PC-3 (cell line): ENCODE data around the gene RSRP1. TPM values are rescaled to one million over a fixed set of nuclear protein-coding genes. Genes with fewer than 3 reads are reported as not detected.

ENCODE experiments used
- ATAC-seq: fragments of 200-7000 bp; cut with Tn5 transposase; 2 replicates; pipeline ENCODE4 v1.9.1; 2020; ENCODE audit warnings: mild to moderate bottlenecking, moderate library complexity
- BruUV-seq: library from RNA; stranded (reverse); fragments of 400-500 nt; replicated peaks from 2 replicates; lab custom pipeline; 2021; lab: Mats Ljungman, UMichigan
- CTCF ChIA-PET: fragments of 300-600 bp; sonication (Branson Sonifier 250); formaldehyde crosslinking; loops from one replicate; lab custom pipeline; 2022; ENCODE audit warnings: antibody characterized with exemption; lab: Charles Lee
- POLR2A ChIA-PET: fragments of 300-600 bp; sonication (Branson Sonifier 250); formaldehyde crosslinking; loops from one replicate; lab custom pipeline; 2022; ENCODE audit warnings: antibody characterized with exemption; ENCODE audit not compliant: unreplicated experiment; lab: Charles Lee
- DNase-seq: peaks from one replicate; pipeline ENCODE4 v3.0.0-alpha.2; 2015
- H2AFZ ChIP-seq: fragments of 300-600 bp; sonication (generic); 2 replicates; pipeline ENCODE4 v1.6.0; 2016; ENCODE audit warnings: antibody characterized with exemption, low read length
- H3F3A ChIP-seq: fragments of 300-600 bp; sonication (generic); one replicate; pipeline ENCODE4 v1.6.0; 2017; ENCODE audit warnings: antibody characterized with exemption, low read length, control low read depth, mild to moderate bottlenecking; ENCODE audit not compliant: unreplicated experiment
- H3K27ac ChIP-seq: fragments of 300-600 bp; sonication (generic); 2 replicates; pipeline ENCODE4 v1.5.1; 2016; ENCODE audit warnings: mild to moderate bottlenecking, low read length
- H3K27me3 ChIP-seq: fragments of 300-600 bp; sonication (generic); 2 replicates; pipeline ENCODE4 v1.6.1; 2016; ENCODE audit warnings: low read length, mixed read lengths
- H3K36me3 ChIP-seq: fragments of 300-600 bp; sonication (generic); 2 replicates; pipeline ENCODE4 v1.6.1; 2016; ENCODE audit warnings: low read depth, mixed run types, low read length, mixed read lengths
- H3K4me1 ChIP-seq: fragments of 300-600 bp; sonication (generic); 2 replicates; pipeline ENCODE4 v1.5.1; 2016; ENCODE audit warnings: low read length; ENCODE audit not compliant: insufficient read depth
- H3K4me2 ChIP-seq: fragments of 300-600 bp; sonication (generic); 2 replicates; pipeline ENCODE4 v1.6.0; 2016; ENCODE audit warnings: low read length
- H3K4me3 ChIP-seq: fragments of 300-600 bp; sonication (generic); 2 replicates; pipeline ENCODE4 v1.5.1; 2016; ENCODE audit warnings: mild to moderate bottlenecking, low read length, mixed read lengths
- H3K79me2 ChIP-seq: fragments of 300-600 bp; sonication (generic); 2 replicates; pipeline ENCODE4 v1.6.1; 2017; ENCODE audit warnings: low read length, mixed read lengths
- H3K9ac ChIP-seq: fragments of 300-600 bp; sonication (generic); 2 replicates; pipeline ENCODE4 v1.6.0; 2016; ENCODE audit warnings: mild to moderate bottlenecking, low read length
- H3K9me2 ChIP-seq: fragments of 300-600 bp; sonication (generic); replicated peaks from 2 replicates; pipeline ENCODE4 v1.6.1; 2016; ENCODE audit warnings: mixed run types, low read length, mixed read lengths
- H3K9me3 ChIP-seq: fragments of 300-600 bp; sonication (generic); 2 replicates; pipeline ENCODE4 v1.6.1; 2016; ENCODE audit warnings: low read length, mixed read lengths
- H4K20me1 ChIP-seq: fragments of 300-600 bp; sonication (generic); 2 replicates; pipeline ENCODE4 v1.6.1; 2016; ENCODE audit warnings: low read length, mixed read lengths
- CTCF ChIP-seq: fragments of 300-600 bp; sonication (generic); conservative IDR thresholded peaks from 2 replicates; pipeline ENCODE4 v1.5.1; 2017; ENCODE audit warnings: antibody characterized with exemption, low read depth, mild to moderate bottlenecking, low read length
- EZH2 ChIP-seq: fragments of 300-600 bp; sonication (generic); IDR thresholded peaks from one replicate; pipeline ENCODE4 v1.6.1; 2017; ENCODE audit warnings: antibody characterized with exemption, mild to moderate bottlenecking, low read length; ENCODE audit not compliant: unreplicated experiment
- EZH2phosphoT487 ChIP-seq: fragments of 300-600 bp; sonication (generic); IDR thresholded peaks from 2 replicates; pipeline ENCODE4 v1.6.1; 2018; ENCODE audit warnings: mild to moderate bottlenecking, antibody characterized with exemption, low read length, borderline replicate concordance
- intact Hi-C: fragments of 100-400 bp; cut with micrococcal nuclease; formaldehyde crosslinking; loops from 2 replicates; pipeline ENCODE4 v1.9.0; 2023
- total RNA-seq: library from RNA; depleted of rRNA; stranded (reverse); fragments of >200 nt; gene quantifications from 2 replicates; pipeline ENCODE4 v1.2.3, GENCODE V29; 2014; rRNA removed

RSRP1 gene
- total RNA-seq, 1 experiment from 2014 or later, result 49.4 TPM

- no peaks in the 10 kb centered on the region for H3K36me3 ChIP-seq
- POLR2A ChIA-PET, result no interaction called here
- no TSS peak for BruUV-seq
- no peaks in the 10 kb centered on the region for H3K9me2 ChIP-seq
- no peak overlapping the region for H3K27ac ChIP-seq
- CTCF ChIA-PET, result no interaction called here
- no peak overlapping the region for H3K4me2 ChIP-seq
- H3K9ac ChIP-seq, result no peak overlapping the region
- peaks cover 5% of the 10 kb centered on the region; the same call in 1 of the 2 replicates for H3K27me3 ChIP-seq
- intact Hi-C loops, result no loop called here
- no peak for DNase-seq
- H3K79me2 ChIP-seq, result no peaks in the 10 kb centered on the region
- H3K4me1 ChIP-seq, result 0 out of 2 replicates have a peak, but pooled peaks cover 3% of the 10 kb centered on the region
- no peak overlapping the region for H3K4me3 ChIP-seq
- H3K9me3 ChIP-seq, result no peaks in the 10 kb centered on the region
- H3F3A ChIP-seq, result no peaks in the 10 kb centered on the region
- H2AFZ ChIP-seq, result no peak overlapping the region
- no peak for ATAC-seq
- no peak for TF ChIP-seq EZH2phosphoT487
- no peak for TF ChIP-seq EZH2
- TF ChIP-seq CTCF, result no peak
- no peaks in the 10 kb centered on the region for H4K20me1 ChIP-seq
Measured at GRCh38 chr1:25194054-25194453, 53.2 kb downstream of the RSRP1 start.

DNA sequence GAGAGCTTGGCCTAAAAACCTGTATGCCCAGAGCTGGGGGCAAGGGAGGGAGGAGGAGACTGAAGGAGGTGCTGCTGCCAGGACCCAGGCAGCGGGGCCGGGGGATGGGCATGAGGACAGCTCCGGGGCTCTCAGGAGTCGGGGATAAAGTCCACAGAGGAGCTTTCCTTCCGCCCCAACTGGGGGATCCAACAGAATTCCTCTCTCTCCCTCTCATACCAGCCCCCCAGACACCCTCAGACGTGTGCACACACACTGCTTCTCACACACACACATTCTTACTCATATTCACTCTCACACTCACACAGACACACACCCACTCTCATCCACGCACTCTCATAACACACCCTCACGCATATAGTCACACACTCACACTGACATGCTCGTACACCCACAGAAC is 54.0 kb downstream of the RSRP1 start:
- Histone ChIP-seq H3K36me3 (no peaks in the 10 kb centered on the region), H3K4me3 (no peak overlapping the region), H3K9me2 (no peaks in the 10 kb centered on the region), H3K27me3 (peaks cover 5% of the 10 kb centered on the region; the same call in 1 of the 2 replicates), H3F3A (no peaks in the 10 kb centered on the region), H3K79me2 (no peaks in the 10 kb centered on the region), H3K4me1 (0 out of 2 replicates have a peak, but pooled peaks cover 3% of the 10 kb centered on the region), H3K27ac (no peak overlapping the region), H3K4me2 (no peak overlapping the region), H2AFZ (no peak overlapping the region), H3K9ac (no peak overlapping the region), H3K9me3 (no peaks in the 10 kb centered on the region), H4K20me1 (no peaks in the 10 kb centered on the region)
- POLR2A ChIA-PET, result no interaction called here
- TF ChIP-seq EZH2phosphoT487, result no peak
- no peak for TF ChIP-seq CTCF
- TF ChIP-seq EZH2, result no peak
- BruUV-seq, result no TSS peak
- CTCF ChIA-PET, result no interaction called here
- DNase-seq (no peak), ATAC-seq (no peak)
- intact Hi-C loops, result no loop called here

Other genes starting within 250 kb of the RSRP1 start
- 29.8 and 31.0 TPM in 2 replicates for gene SYF2, start 15.0 kb downstream of the RSRP1 start, total RNA-seq
- gene RHD, start 25.1 kb upstream of the RSRP1 start, total RNA-seq, result not detected in 2 replicates
- 70.2 and 90.5 TPM in 2 replicates for gene TMEM50A, start 90.9 kb upstream of the RSRP1 start, total RNA-seq
- 1.1 and 1.4 TPM in 2 replicates for gene RHCE, start 173.4 kb upstream of the RSRP1 start, total RNA-seq
- 13.6 and 14.0 TPM in 2 replicates for gene MACO1, start 183.4 kb upstream of the RSRP1 start, total RNA-seq